ENCODE results near the gene SLC43A3. TPM values are rescaled to one million over a fixed set of nuclear protein-coding genes. Genes with fewer than 3 reads are reported as not detected.
"Not testable (repeated sequence)": the region's sequence is repeated elsewhere in the genome, so short reads cannot be mapped to it uniquely, and the experiment has no call there.

The SLC43A3 gene
- polyA plus RNA-seq, 6 donors from 2014 or later, result 14.5 to 20.8 (median 17.5) TPM

DNA sequence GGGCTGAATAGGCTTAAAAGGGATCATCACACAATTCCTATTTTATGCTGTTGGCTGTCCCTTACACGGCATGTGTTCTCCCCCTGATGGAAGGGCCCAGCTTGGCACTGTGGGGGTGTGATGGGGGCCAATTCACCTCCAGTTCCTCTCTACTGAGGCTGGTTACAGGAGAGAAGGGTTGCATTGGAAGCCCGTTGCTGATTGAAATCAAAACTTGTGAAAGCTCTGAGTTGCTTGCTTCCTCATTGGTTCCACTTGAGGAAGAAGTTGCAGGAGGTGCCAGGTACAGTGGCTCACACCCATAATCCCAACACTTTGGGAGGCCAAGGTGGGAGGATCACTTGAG is 23.1 kb downstream of the SLC43A3 start:
- H3K9me3 Mint-ChIP-seq, result peaks cover 0 to 5% (median 2%) of the 10 kb centered on the region in 7 donors

DNA sequence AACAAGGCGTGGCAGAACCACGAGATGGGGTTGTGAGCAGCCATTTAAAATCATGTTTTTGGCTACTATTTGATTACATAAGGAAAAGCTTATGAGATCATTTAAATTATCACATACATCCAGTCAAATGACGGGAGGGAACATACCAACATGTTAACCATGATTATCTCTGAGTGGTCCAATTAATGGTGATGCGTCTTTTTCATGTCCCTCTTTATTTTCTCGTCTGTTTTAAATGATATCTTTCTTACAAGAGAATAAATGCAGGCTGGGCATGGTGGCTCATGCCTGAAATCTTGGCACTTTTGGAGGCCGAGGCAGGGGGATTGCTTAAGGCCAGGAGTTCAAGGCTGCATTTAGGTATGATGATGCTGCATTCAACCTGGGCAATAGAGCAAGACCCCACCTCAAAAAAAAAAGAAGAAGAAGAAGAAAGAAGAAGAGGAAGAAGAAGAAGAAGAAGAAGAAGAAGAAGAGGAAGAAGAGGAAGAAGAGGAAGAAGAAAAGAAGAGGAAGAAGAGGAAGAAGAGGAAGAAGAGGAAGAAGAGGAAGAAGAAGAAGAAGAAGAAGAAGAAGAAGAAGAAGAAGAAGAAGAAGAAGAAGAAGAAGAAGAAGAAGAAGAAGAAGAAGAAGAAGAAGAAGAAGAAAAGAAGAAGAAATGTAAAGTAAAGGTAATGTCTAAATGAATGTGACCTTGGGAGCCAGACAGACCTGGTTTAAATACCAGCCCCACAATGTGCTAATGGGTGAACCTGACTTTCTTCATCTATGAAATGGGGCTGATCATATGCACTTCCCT is 23.7 kb downstream of the SLC43A3 start:
- not testable (repeated sequence) for ATAC-seq (ENCODE audit: low read depth in 2 of 2); H3K36me3 Mint-ChIP-seq; DNase-seq; H3K9me3 Mint-ChIP-seq; H3K27me3 Mint-ChIP-seq; H3K4me3 Mint-ChIP-seq
- H3K4me1 Mint-ChIP-seq, result peaks cover 6 to 14% (median 13%) of the 10 kb centered on the region in 3 donors
- peak overlapping the region in 5 of 6 donors; percentile 59 to 93 (median 88) for H3K27ac Mint-ChIP-seq

More for the DNA sequence above, 23.1 kb downstream of the SLC43A3 start:
- Mint-ChIP-seq H3K4me3 (no peak overlapping the region), H3K4me1 (peaks cover 6 to 14% (median 13%) of the 10 kb centered on the region in 3 donors), H3K27me3 (no peaks in the 10 kb centered on the region), H3K36me3 (peaks cover 10% of the 10 kb centered on the region in 2 donors), H3K27ac (peak overlapping the region in 2 of 6 donors; percentile 60 to 90)
- no peak for ATAC-seq (ENCODE audit: low read depth in 2 of 2)
- DNase-seq, result no peak

DNA sequence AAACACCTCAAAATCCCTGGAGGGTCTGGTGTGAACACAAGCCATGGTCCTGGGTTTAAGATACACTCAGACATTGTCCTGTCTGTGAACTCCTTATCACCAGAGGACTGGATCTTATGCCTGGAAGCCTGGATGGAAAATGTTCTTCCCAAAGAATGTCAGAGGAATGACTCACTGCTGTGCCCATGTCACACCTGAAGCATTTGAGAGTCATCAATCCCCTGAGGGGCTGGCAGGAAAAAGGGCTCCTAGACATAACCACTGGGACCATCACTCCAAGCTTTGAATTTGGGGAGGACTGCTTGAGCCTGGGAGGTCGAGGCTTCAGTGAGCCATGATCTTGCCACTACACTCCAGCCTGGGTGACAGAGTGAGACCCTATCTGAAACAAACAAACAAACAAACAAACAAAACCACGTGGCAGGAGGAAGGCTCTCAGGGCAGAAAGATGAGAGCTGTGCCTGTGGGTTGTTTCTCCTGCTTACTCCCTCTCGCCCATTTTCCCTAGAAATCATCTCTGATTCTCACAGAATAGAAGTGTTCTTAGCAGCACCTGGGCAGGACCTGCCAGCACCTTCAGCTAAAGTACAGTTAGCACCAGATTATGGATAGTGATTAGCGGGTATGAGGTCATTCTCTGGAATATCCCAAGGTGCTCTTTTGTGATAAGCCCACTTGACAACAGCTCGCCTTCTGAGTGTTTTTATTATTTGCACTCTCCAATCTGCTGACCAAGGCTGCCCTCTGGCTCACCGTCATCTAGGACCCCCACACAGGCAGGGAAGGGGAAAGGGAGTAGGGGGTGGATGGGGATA is 24.5 kb downstream of the SLC43A3 start:
- H3K27ac Mint-ChIP-seq, result peak overlapping the region in 4 of 6 donors; percentile 12 to 93 (median 56)
- ATAC-seq (ENCODE audit: low read depth in 2 of 2) (no peak), DNase-seq (no peak)
- peaks cover 0 to 5% (median 2%) of the 10 kb centered on the region in 7 donors for H3K9me3 Mint-ChIP-seq
- no peaks in the 10 kb centered on the region for H3K27me3 Mint-ChIP-seq
- no peak overlapping the region for H3K4me3 Mint-ChIP-seq
- peaks cover 2 to 6% of the 10 kb centered on the region in 2 donors for H3K36me3 Mint-ChIP-seq
- peaks cover 6 to 14% (median 13%) of the 10 kb centered on the region in 3 donors for H3K4me1 Mint-ChIP-seq

DNA sequence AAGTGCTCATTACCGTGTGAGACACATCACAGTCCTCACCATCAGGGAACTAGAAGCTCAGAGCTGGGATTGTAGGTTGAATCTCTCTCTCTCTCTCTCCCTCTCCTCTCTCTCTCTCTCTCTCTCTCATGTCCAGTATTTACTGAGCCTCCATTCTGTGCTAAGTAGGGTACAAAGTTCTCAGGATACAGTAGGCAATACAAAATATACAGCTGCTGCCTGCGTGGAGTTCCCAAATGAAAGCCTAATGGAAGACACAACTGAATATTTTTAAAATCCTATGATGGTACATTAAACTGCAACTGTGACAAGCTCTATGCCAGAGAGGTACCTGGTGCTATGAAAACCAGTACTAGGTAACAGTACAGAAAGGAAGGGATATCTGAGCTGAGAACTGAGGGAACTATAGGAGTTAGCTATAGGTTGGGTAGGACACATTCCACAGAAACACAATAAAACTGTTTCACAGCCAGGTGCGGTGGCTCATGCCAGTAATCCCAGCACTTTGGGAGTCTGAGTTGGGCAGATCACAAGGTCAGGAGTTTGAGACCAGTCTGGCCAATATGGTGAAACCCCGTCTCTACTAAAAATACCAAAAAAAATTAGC is 26.8 kb downstream of the SLC43A3 start:
- H3K4me1 Mint-ChIP-seq, result peaks cover 4 to 13% (median 9%) of the 10 kb centered on the region in 3 donors
- no peaks in the 10 kb centered on the region for H3K36me3 Mint-ChIP-seq
- no peaks in the 10 kb centered on the region for H3K27me3 Mint-ChIP-seq
- no peak overlapping the region for H3K4me3 Mint-ChIP-seq
- DNase-seq (no peak), ATAC-seq (ENCODE audit: low read depth in 2 of 2) (no peak)
- H3K9me3 Mint-ChIP-seq, result peaks cover 0 to 5% (median 2%) of the 10 kb centered on the region in 7 donors
- H3K27ac Mint-ChIP-seq, result no peak overlapping the region

DNA sequence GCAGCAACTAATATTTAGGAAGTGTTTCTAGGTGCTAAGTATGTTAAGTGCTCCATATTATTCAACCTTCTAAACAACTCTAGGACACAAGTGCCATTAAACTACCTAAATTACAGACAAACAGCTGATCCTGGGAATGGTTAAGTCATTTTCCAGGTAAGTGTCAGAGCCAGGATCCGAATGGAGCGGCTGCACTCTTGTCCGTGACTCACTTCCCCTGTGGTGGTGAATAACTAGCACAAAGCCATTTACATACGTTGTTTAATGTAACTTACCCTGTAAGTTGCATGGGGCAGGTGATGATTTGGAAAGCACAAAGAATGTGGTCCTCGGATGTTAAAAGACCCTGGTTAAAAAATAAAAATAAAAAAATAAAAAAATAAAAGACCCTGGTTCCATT is 27.7 kb downstream of the SLC43A3 start:
- DNase-seq (no peak), ATAC-seq (ENCODE audit: low read depth in 2 of 2) (no peak)
- peaks cover 4 to 13% (median 9%) of the 10 kb centered on the region in 3 donors for H3K4me1 Mint-ChIP-seq
- H3K36me3 Mint-ChIP-seq, result no peaks in the 10 kb centered on the region
- H3K4me3 Mint-ChIP-seq, result no peak overlapping the region
- H3K9me3 Mint-ChIP-seq, result peaks cover 0 to 5% (median 2%) of the 10 kb centered on the region in 7 donors
- H3K27ac Mint-ChIP-seq, result no peak overlapping the region
- no peaks in the 10 kb centered on the region for H3K27me3 Mint-ChIP-seq

DNA sequence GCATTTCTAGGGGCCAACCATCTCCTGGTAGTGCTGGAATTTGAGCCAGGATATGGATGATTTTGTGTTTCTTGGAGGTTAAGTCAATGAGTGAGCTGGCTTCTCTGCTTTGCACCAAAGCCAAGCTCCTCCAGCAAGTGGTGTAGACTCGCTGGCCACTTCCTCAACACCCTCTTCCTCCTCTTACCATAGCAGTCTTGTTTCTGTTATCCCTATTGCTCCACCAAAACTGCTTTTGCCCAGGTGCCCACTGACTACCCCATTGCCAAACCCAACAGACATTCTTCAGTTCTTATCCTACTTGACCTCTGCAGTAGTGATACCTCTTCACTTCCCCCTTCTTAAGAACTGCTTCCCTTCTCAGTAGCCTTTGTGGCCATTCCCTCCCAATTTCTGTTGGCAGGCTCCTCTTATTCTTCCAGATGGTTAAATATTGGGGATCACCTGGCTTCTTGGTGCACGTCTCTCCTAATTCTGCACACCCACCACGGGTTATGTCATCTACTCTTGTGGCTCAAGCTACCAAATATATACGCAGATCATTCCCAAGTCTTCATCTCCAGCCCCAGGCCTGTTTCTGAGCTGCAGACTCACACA is 29.4 kb downstream of the SLC43A3 start:
- DNase-seq (no peak), ATAC-seq (ENCODE audit: low read depth in 2 of 2) (no peak)
- no peaks in the 10 kb centered on the region for H3K36me3 Mint-ChIP-seq
- H3K27me3 Mint-ChIP-seq, result no peaks in the 10 kb centered on the region
- no peaks in the 10 kb centered on the region for H3K9me3 Mint-ChIP-seq
- no peak overlapping the region for H3K4me3 Mint-ChIP-seq
- no peak overlapping the region for H3K27ac Mint-ChIP-seq
- H3K4me1 Mint-ChIP-seq, result no peaks in the 10 kb centered on the region

DNA sequence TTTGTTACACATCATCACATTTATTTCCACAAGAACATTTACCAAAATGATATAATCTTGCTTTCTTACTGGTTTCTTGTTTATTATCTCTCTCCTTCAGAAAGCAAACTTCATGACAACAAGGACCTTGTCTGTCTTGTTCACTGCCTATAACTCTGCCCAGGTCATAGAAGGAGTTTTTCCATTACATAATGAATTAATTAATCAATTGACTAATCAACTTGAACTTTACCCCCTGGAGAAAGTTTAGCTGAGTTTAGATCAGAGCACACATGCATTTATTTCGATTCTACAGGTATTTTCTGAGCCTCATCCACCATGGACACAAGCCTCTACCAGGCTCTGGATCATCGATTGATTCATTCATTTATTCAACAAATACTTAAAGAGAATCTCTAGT is 30.2 kb downstream of the SLC43A3 start:
- no peak for ATAC-seq (ENCODE audit: low read depth in 2 of 2)
- Mint-ChIP-seq H3K27ac (no peak overlapping the region), H3K27me3 (no peaks in the 10 kb centered on the region), H3K4me1 (no peaks in the 10 kb centered on the region), H3K4me3 (no peak overlapping the region), H3K36me3 (no peaks in the 10 kb centered on the region), H3K9me3 (no peaks in the 10 kb centered on the region)
- no peak for DNase-seq

DNA sequence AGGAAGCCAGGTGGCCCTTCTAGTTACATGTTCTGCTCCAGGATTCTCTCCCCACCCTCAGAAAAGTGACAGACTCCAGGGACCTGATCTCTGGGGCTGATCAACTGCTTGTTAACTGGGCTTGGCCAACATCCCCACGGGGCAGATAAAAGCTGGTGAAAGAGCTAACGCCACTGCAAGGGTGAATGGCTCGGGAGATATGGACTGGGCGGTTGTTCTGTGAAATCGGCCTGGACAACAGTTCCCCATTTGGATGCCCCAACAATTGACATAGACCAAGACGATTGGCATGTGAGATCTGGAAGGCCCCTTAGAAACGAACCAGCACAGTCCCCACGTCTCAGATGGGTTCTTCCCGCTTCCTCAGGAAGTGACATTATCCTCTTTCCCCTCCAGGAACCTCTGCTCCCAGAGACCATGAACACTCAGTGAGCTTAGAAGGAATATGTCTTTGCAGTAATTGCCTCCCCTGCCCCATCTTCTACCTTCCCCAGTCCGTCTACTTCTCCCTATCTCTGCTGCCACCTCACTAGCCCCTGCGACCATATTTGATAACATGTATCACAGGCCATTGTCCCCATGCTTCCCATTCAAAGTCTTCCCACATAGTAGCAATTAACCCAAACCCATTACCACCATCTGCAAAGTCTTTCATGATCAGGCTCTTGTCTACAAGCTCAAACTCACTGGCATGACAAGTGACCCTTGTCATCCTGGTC is 30.9 kb downstream of the SLC43A3 start:
- DNase-seq (no peak), ATAC-seq (ENCODE audit: low read depth in 2 of 2) (no peak)
- Mint-ChIP-seq H3K4me1 (no peaks in the 10 kb centered on the region), H3K36me3 (no peaks in the 10 kb centered on the region), H3K9me3 (no peaks in the 10 kb centered on the region), H3K4me3 (no peak overlapping the region), H3K27me3 (no peaks in the 10 kb centered on the region), H3K27ac (no peak overlapping the region)

DNA sequence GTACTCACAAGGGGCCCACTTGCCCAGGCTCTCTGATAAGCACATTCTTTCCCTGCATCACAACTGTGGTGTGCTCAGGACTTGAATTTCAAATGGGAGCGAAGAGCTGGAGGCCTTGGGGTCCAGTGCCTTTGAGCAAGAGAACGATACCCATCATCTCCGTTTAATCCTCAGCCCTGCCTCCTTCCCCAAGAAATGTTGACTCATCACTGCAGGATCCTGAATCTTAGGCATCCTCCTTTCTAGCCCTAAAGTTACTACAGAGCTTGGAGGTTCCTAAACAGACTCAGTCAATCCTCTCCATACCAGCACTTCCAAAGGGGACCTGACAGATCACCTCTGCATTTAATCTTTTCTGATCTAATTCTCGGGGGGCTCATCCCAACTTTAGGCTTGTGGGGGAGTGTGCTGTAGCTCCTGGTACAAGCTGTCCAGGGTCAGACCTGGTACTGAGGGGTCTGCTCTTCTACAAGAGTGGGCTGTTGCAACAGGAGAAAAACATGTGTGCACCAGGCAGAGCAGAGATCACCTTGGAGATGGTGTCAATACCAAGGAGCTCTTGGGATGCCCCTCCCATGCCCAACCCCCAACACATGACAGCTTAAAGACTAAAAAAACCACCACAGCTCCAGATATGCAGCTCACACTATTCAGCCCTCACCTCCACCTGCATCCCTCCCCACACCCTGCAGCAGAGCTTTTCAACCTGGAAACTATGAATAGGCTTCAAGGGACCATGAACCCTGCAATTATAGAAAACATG is 32.5 kb downstream of the SLC43A3 start:
- Mint-ChIP-seq H3K36me3 (no peaks in the 10 kb centered on the region), H3K4me1 (no peaks in the 10 kb centered on the region), H3K27ac (no peak overlapping the region), H3K4me3 (no peak overlapping the region), H3K9me3 (no peaks in the 10 kb centered on the region), H3K27me3 (peaks cover 0 to 6% (median 0%) of the 10 kb centered on the region in 3 donors)
- DNase-seq (no peak), ATAC-seq (ENCODE audit: low read depth in 2 of 2) (no peak)

DNA sequence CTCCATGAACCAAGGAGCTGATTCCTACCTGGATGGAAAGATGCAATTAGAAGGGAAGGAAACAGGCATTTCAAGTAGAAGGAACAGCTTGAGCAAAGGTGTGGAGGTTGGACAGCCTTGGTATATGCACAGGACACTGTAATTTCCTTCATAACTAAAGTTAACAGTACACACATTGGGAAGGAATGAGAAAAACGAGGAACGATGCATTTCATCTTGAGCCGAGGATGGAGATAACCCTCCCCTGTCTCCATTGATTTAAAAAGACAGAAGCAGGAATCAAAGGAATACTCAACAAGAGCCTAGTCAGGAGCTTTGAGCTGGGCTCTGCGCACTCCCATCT is 34.2 kb downstream of the SLC43A3 start:
- no peaks in the 10 kb centered on the region for H3K4me1 Mint-ChIP-seq
- peaks cover 0 to 11% (median 0%) of the 10 kb centered on the region in 3 donors for H3K27me3 Mint-ChIP-seq
- H3K9me3 Mint-ChIP-seq, result no peaks in the 10 kb centered on the region
- DNase-seq, result no peak
- no peak overlapping the region for H3K4me3 Mint-ChIP-seq
- no peak overlapping the region for H3K27ac Mint-ChIP-seq
- no peaks in the 10 kb centered on the region for H3K36me3 Mint-ChIP-seq
- no peak for ATAC-seq (ENCODE audit: low read depth in 2 of 2)

DNA sequence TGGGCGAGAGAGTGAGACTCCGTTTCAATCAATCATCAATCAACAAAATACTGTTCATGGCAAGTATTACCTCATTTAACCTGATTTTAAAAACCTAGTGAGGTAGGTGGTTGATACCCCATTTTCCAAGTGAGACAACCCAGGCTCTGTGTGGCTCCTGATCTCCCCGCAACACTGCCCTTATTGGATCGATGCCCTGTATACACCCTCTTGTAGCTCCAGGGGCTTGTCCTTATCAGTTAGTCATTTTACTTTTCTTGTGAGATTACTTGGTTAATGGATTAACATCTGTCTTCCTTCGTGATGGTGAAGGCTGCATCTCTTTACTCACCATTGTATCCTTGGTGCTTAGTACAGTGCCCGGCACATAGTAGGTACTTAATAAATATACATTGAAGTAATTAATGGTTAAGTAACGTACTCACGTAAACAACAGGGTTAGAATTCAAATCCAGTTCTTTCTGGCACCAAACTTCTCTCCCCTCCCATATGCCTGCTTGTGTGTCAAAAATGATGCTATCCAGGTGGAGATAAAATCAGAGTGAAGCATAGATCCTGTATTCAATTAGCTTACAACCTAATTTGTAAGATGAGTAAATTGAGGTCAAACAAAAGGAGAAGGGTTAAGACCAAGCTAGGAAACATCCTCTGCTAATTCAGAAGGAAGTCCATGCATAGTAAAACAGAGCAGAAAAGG is 34.7 kb downstream of the SLC43A3 start:
- DNase-seq (no peak), ATAC-seq (ENCODE audit: low read depth in 2 of 2) (no peak)
- H3K4me3 Mint-ChIP-seq, result no peak overlapping the region
- H3K9me3 Mint-ChIP-seq, result no peaks in the 10 kb centered on the region
- no peaks in the 10 kb centered on the region for H3K4me1 Mint-ChIP-seq
- H3K27ac Mint-ChIP-seq, result no peak overlapping the region
- peaks cover 0 to 11% (median 0%) of the 10 kb centered on the region in 3 donors for H3K27me3 Mint-ChIP-seq
- H3K36me3 Mint-ChIP-seq, result no peaks in the 10 kb centered on the region

DNA sequence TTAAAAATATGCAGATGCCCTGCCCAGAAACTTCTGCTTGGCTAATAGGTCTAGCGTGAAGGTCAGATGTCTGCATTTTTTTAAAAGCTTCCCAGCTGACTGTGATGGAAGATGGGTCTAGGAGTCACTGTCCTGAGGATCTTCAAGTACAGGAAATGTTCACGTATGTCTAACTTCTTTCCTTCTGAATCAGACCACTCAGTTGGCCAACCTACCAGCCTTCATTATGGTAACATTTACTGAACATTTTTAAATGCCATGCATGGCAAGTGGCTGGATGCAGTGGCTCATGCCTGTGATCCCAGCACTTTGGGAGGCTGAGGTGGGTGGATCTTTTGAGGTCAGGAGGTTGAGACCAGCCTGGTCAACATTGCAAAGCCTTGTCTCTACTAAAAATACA is 35.4 kb downstream of the SLC43A3 start:
- no peaks in the 10 kb centered on the region for H3K9me3 Mint-ChIP-seq
- H3K4me3 Mint-ChIP-seq, result no peak overlapping the region
- no peaks in the 10 kb centered on the region for H3K4me1 Mint-ChIP-seq
- H3K27me3 Mint-ChIP-seq, result peaks cover 0 to 11% (median under 1%) of the 10 kb centered on the region in 3 donors
- H3K36me3 Mint-ChIP-seq, result no peaks in the 10 kb centered on the region
- no peak for ATAC-seq (ENCODE audit: low read depth in 2 of 2)
- no peak for DNase-seq
- no peak overlapping the region for H3K27ac Mint-ChIP-seq

Data from naive B cell (primary cell).